Measurements from ENCODE around the gene LRP8. TPM values are rescaled to one million over a fixed set of nuclear protein-coding genes. Genes with fewer than 3 reads are reported as not detected.

LRP8 gene
- total RNA-seq, 1 experiment from 2014 or later: 56.3 TPM

DNA sequence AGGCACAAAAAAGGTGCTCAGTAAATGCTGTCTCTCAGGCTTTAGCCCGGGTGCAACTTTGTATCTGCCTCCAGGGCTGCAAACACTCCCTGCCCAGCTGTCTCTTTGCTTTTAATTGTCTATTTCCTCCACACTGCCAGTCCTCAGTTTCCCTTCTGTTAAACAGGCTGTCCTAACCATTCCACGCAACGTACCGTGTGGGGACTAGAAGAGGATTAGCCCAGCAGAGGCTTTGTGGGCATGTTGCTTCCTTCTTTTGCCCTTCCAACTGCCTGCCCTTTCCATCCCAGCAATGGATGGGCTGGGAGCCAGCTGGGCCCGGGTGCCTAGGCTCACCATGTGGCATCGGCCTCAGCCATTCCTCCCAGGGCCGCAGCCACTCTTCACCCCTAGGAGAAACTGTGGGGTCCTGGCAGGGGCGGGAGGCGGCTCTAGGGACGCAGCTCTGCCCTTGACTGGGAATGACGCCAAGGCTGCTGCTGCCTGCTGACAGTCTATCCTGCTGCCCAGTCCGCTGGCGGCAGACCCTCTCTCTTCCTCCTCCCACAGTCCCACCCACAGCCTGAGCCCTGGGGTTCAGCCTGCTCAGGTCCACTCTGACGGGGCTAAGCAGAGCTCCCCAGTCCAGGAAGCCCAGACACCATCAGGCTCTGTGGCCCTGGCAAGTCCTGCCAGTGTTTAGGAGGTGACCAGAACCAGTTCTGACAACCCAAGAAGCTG, 40.6 kb upstream of the LRP8 start:
- no peak overlapping the region for H3K4me3 ChIP-seq (replicated peaks in 1 of 2; ENCODE audit: low read depth in 1 of 2, low read length in 2 of 2)
- no peaks in the 10 kb centered on the region for H3K9me3 ChIP-seq (ENCODE audit: control insufficient read depth in 1 of 2, insufficient read depth in 1 of 2, low read depth in 1 of 2, low read length in 2 of 2)
- no peaks in the 10 kb centered on the region for H3K27me3 ChIP-seq (ENCODE audit: insufficient read depth, low read length)
- RAD21 ChIA-PET (ENCODE audit: low non-redundant PET in 1 of 2, low total read pairs in 2 of 2, uncharacterized antibody in 2 of 2, unreplicated experiment in 2 of 2): no interaction called here
- no peaks in the 10 kb centered on the region for H3K4me1 ChIP-seq (ENCODE audit: control insufficient read depth in 1 of 2, insufficient read depth in 2 of 2, low read length in 2 of 2)
- POLR2A ChIA-PET: no interaction called here
- no peak overlapping the region for H3K9ac ChIP-seq (ENCODE audit: low read length)
- no peak overlapping the region for H3K4me2 ChIP-seq (ENCODE audit: low read length)
- H3K9me2 ChIP-seq (ENCODE audit: insufficient read depth): no peaks in the 10 kb centered on the region
- ATAC-seq (no peak), DNase-seq (ENCODE audit: low read depth, low spot score) (no peak)
- no peaks in the 10 kb centered on the region for H3K79me2 ChIP-seq (ENCODE audit: insufficient read depth, low read length)
- H2AFZ ChIP-seq (ENCODE audit: low read depth, low read length, poor library complexity, severe bottlenecking): no peak overlapping the region
- no peak overlapping the region for H3K27ac ChIP-seq (ENCODE audit: low read depth, low read length)
- CTCF ChIA-PET: no interaction called here
- H4K20me1 ChIP-seq (ENCODE audit: insufficient read depth): no peaks in the 10 kb centered on the region
- H3K36me3 ChIP-seq (ENCODE audit: control insufficient read depth in 1 of 2, insufficient read depth in 2 of 2, low read length in 2 of 2): no peaks in the 10 kb centered on the region
- no TSS peak for BruUV-seq (replicated peaks)
- TF ChIP-seq JUND (IDR thresholded peaks at IDR 0.05) (no peak), RAD21 (IDR thresholded peaks at IDR 0.05; ENCODE audit: low read depth) (no peak), ZNF274 (IDR thresholded peaks at IDR 0.05; ENCODE audit: low read depth, low read length) (no peak), ELF1 (IDR thresholded peaks at IDR 0.05; ENCODE audit: borderline replicate concordance, low read depth) (no peak), POLR2A (IDR thresholded peaks at IDR 0.05; ENCODE audit: borderline replicate concordance, extremely low read depth, insufficient read depth, insufficient read length) (no peak), ZFX (IDR thresholded peaks at IDR 0.05) (no peak), CBX3 (IDR thresholded peaks at IDR 0.05; ENCODE audit: low read depth) (no peak), SP1 (IDR thresholded peaks at IDR 0.05; ENCODE audit: low read depth) (no peak), YY1 (IDR thresholded peaks at IDR 0.05; ENCODE audit: extremely low read depth, insufficient replicate concordance, low read depth, low read length) (no peak), ZBTB33 (IDR thresholded peaks at IDR 0.05; ENCODE audit: extremely low read depth, insufficient replicate concordance, low read length) (no peak), POLR2AphosphoS5 (IDR thresholded peaks at IDR 0.05; ENCODE audit: low read depth, low read length) (no peak), CTCF (IDR thresholded peaks at IDR 0.05 in 2 of 3, conservative IDR thresholded peaks at IDR 0.05 in 1 of 3; ENCODE audit: borderline replicate concordance in 1 of 3, insufficient read depth in 1 of 3, low read depth in 2 of 3, low read length in 2 of 3) (no peak), FOSL1 (IDR thresholded peaks at IDR 0.05; ENCODE audit: low read depth) (no peak), EGR1 (IDR thresholded peaks at IDR 0.05; ENCODE audit: low read depth) (no peak), CEBPB (IDR thresholded peaks at IDR 0.05; ENCODE audit: low read depth) (no peak), EZH2phosphoT487 (IDR thresholded peaks at IDR 0.05; ENCODE audit: borderline replicate concordance) (no peak), SRF (IDR thresholded peaks at IDR 0.05; ENCODE audit: low read depth) (no peak), SIN3A (IDR thresholded peaks at IDR 0.05; ENCODE audit: low read depth) (no peak)
- TF ChIP-seq, protein P1, sequence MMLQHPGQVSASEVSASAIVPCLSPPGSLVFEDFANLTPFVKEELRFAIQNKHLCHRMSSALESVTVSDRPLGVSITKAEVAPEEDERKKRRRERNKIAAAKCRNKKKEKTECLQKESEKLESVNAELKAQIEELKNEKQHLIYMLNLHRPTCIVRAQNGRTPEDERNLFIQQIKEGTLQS (IDR thresholded peaks at IDR 0.05): no peak
- TF ChIP-seq, protein P2, sequence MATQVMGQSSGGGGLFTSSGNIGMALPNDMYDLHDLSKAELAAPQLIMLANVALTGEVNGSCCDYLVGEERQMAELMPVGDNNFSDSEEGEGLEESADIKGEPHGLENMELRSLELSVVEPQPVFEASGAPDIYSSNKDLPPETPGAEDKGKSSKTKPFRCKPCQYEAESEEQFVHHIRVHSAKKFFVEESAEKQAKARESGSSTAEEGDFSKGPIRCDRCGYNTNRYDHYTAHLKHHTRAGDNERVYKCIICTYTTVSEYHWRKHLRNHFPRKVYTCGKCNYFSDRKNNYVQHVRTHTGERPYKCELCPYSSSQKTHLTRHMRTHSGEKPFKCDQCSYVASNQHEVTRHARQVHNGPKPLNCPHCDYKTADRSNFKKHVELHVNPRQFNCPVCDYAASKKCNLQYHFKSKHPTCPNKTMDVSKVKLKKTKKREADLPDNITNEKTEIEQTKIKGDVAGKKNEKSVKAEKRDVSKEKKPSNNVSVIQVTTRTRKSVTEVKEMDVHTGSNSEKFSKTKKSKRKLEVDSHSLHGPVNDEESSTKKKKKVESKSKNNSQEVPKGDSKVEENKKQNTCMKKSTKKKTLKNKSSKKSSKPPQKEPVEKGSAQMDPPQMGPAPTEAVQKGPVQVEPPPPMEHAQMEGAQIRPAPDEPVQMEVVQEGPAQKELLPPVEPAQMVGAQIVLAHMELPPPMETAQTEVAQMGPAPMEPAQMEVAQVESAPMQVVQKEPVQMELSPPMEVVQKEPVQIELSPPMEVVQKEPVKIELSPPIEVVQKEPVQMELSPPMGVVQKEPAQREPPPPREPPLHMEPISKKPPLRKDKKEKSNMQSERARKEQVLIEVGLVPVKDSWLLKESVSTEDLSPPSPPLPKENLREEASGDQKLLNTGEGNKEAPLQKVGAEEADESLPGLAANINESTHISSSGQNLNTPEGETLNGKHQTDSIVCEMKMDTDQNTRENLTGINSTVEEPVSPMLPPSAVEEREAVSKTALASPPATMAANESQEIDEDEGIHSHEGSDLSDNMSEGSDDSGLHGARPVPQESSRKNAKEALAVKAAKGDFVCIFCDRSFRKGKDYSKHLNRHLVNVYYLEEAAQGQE (IDR thresholded peaks at IDR 0.05; ENCODE audit: low read depth): no peak
- intact Hi-C loops (cut with micrococcal nuclease): no loop called here
